Body of pancreas (tissue), 4 donors: ENCODE data around the gene RASL11A.

Experiments used
- POLR2A ChIP-seq, 3 donors: fragments of 450-650 bp; IDR thresholded peaks; one replicate each; pipeline ENCODE4 v1.6.1; 2016; ENCODE audit warnings: antibody characterized with exemption in 3 of 3, mild to moderate bottlenecking in 2 of 3
- TF ChIP-seq, protein P1 (sequence below), 7 experiments: fragments of 450-650 bp in 4 of 7; fragments of 200-600 bp in 3 of 7; sonication (generic) in 3 of 7; IDR thresholded peaks; one replicate each; pipeline ENCODE4 v1.5.1; 2016 to 2019; ENCODE audit warnings: antibody characterized with exemption in 7 of 7

- TF ChIP-seq, protein P1, sequence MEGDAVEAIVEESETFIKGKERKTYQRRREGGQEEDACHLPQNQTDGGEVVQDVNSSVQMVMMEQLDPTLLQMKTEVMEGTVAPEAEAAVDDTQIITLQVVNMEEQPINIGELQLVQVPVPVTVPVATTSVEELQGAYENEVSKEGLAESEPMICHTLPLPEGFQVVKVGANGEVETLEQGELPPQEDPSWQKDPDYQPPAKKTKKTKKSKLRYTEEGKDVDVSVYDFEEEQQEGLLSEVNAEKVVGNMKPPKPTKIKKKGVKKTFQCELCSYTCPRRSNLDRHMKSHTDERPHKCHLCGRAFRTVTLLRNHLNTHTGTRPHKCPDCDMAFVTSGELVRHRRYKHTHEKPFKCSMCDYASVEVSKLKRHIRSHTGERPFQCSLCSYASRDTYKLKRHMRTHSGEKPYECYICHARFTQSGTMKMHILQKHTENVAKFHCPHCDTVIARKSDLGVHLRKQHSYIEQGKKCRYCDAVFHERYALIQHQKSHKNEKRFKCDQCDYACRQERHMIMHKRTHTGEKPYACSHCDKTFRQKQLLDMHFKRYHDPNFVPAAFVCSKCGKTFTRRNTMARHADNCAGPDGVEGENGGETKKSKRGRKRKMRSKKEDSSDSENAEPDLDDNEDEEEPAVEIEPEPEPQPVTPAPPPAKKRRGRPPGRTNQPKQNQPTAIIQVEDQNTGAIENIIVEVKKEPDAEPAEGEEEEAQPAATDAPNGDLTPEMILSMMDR (IDR thresholded peaks at IDR 0.05), result no peak
- no peak for TF ChIP-seq POLR2A (IDR thresholded peaks at IDR 0.05)
These were observed 43.1 kb downstream of the RASL11A start for GRCh38 chr13:27313770-27314169.
